Activated T-cell treated with anti-CD3 and anti-CD28 coated beads, Interleukin-2, amount 50 U/mL, for 24 hours (primary cell): ENCODE data around the gene TLR7.

Source experiments
- DNase-seq: peaks from one replicate; pipeline ENCODE4 v3.0.0-alpha.2; 2020
- H3K27ac Mint-ChIP-seq: 2 replicates; pipeline ENCODE4 v1.8.0; 2020; ENCODE audit warnings: mild to moderate bottlenecking, mixed read lengths
- H3K27me3 Mint-ChIP-seq: 2 replicates; pipeline ENCODE4 v1.8.0; 2020; ENCODE audit warnings: mixed read lengths
- H3K36me3 Mint-ChIP-seq: 2 replicates; pipeline ENCODE4 v1.8.0; 2020; ENCODE audit warnings: low read depth, mixed read lengths
- H3K4me1 Mint-ChIP-seq: 2 replicates; pipeline ENCODE4 v1.8.0; 2020; ENCODE audit warnings: low read depth, mixed read lengths
- H3K4me3 Mint-ChIP-seq: 2 replicates; pipeline ENCODE4 v1.8.0; 2020; ENCODE audit warnings: mild to moderate bottlenecking, moderate library complexity, mixed read lengths
- H3K9me3 Mint-ChIP-seq: 2 replicates; pipeline ENCODE4 v1.8.0; 2020; ENCODE audit warnings: mixed read lengths

TLR7 gene

DNA sequence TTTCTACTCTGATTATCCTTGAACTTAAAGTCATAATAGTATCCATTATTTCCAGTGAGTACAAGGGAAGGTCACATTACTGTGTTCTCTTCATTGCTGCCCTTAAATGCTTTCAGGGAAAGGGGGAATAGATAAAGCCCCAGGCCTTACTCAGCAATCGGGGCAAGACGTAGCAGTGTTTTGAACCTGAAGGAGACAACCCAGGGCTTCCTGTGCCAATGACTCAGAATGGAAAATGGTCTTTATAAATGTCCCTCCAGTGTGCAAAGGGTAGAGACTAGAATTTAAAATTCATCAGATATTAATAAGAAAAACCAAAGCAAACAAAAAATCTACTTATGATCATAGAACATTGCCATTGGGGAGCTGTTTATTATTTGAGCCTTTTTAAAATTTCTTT, 63.3 kb downstream of the TLR7 start:
- no peak for DNase-seq
- peaks cover 68% of the 10 kb centered on the region for H3K27me3 Mint-ChIP-seq
- H3K27ac Mint-ChIP-seq, result no peak overlapping the region
- H3K9me3 Mint-ChIP-seq, result no peaks in the 10 kb centered on the region
- H3K4me1 Mint-ChIP-seq, result peaks cover 9% of the 10 kb centered on the region
- no peaks in the 10 kb centered on the region for H3K36me3 Mint-ChIP-seq
- no peak overlapping the region for H3K4me3 Mint-ChIP-seq

DNA sequence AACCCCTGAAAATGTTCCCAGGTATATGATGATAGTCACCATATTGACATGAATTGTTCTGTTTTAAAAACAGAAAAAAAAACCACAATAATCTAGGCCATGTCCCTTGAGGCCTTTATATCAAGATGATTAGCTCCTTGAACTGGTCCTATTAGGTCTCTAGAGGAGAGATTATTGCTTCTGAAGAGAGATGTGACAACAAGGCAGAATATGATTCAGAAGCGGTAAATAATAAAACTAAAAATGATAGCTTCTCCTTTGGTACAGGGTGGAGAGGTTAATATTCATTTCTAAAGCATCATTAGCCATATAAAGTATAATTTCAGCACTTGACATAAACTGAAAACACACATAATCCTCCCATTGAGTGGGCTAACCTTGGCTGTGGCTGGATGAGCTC, 65.4 kb downstream of the TLR7 start:
- no peaks in the 10 kb centered on the region for H3K9me3 Mint-ChIP-seq
- no peak overlapping the region for H3K4me3 Mint-ChIP-seq
- peaks cover 70% of the 10 kb centered on the region for H3K27me3 Mint-ChIP-seq
- H3K4me1 Mint-ChIP-seq, result peaks cover 9% of the 10 kb centered on the region
- DNase-seq, result no peak
- no peaks in the 10 kb centered on the region for H3K36me3 Mint-ChIP-seq
- H3K27ac Mint-ChIP-seq, result no peak overlapping the region

GRCh38 chrX:12934850-12935249, 68.0 kb downstream of the TLR7 start:
- H3K36me3 Mint-ChIP-seq, result no peaks in the 10 kb centered on the region
- no peak overlapping the region for H3K4me3 Mint-ChIP-seq
- peaks cover 4% of the 10 kb centered on the region for H3K4me1 Mint-ChIP-seq
- H3K9me3 Mint-ChIP-seq, result no peaks in the 10 kb centered on the region
- no peak for DNase-seq
- H3K27me3 Mint-ChIP-seq, result peaks cover 73% of the 10 kb centered on the region
- no peak overlapping the region for H3K27ac Mint-ChIP-seq

DNA sequence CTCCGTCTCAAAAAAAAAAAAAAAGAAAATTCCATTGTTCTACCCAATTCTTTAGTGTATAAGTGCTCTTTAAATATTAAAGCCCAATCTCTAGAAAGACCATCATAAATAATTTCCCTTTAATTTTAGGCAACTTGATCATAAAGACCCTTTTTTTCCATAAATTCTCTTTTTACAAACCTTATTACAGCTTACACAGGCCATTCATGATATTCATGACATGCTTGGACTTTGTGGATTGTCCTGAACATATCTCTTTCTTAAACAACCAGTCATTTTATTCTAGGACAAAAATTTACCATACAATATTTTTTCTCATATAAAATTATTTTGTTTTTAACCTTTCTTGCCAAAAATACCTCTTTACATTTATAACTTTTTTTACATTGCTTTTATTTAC, 70.1 kb downstream of the TLR7 start:
- DNase-seq, result no peak
- Mint-ChIP-seq H3K4me3 (no peak overlapping the region), H3K9me3 (no peaks in the 10 kb centered on the region), H3K36me3 (no peaks in the 10 kb centered on the region), H3K27me3 (peaks cover 76% of the 10 kb centered on the region), H3K4me1 (no peaks in the 10 kb centered on the region), H3K27ac (no peak overlapping the region)
